Stimulated activated CD8-positive, alpha-beta memory T cell treated with anti-CD3 and anti-CD28 coated beads, Interleukin-15, amount 100 ng/mL, for 4 hours (primary cell): ENCODE data around the gene RIMKLB.
"Not testable (repeated sequence)": the region's sequence is repeated elsewhere in the genome, so short reads cannot be mapped to it uniquely, and the experiment has no call there.

Experiments used
- DNase-seq, 2 donors: peaks; one replicate each; pipeline ENCODE4 v3.0.0-alpha.2; 2020; ENCODE audit warnings: low read depth in 2 of 2

Gene RIMKLB

GRCh38 chr12:8773461-8773860, 75.7 kb downstream of the RIMKLB start:
- DNase-seq, result no peak

DNA sequence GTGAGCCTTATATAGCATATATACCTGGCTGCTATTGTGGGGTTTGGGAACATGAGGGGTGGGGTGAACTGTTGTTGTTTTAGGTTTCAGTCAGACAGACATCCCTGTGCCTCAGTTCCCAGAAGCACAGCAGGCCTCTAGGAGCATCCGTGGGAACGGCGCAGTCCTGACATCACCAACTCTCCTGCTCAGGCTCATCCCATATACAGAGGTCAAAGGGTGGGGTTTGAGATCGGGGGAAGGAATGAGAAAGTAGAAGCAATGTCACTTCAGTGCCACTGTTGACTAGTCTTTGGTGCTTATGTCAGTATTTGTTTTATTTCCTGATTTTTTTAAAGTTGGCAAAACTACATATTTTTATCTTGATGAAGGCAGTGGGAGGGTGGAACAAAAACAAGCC, 81.5 kb downstream of the RIMKLB start:
- no peak for DNase-seq

- DNase-seq, result no peak
Observed at GRCh38 chr12:8779862-8780261, 82.1 kb downstream of the RIMKLB start.

- DNase-seq, result no peak
Observed at GRCh38 chr12:8780389-8780788, 82.6 kb downstream of the RIMKLB start.

- no peak for DNase-seq
Observed at GRCh38 chr12:8781381-8782127, 83.8 kb downstream of the RIMKLB start.

DNA sequence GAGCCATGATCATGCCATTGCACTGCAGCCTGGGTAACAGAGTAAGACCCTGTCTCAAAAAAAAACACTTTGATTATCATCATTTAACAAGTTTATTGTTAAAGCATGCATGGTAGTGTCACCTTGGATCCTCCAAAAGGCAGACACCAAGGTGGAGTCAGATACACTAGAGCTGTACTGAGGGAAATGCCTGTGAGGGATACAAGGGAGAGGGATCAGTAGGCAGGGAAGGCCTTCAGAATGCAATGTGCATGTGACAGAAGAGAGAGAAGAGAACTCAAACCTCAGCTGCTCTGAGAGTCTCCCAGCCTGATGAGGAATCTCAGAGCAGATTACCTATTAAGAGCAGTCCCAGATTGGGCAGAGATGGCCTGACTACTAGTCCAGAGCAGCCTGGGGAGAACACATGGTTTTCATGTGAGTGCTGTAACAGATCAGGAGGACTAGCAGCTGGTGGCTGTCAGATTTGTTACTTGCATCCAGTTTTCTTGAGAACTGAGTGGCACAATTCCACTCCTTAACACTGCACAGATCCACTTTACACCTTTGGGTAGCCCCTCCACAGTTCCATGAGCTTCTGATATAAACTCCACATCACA, 86.6 kb downstream of the RIMKLB start:
- DNase-seq, result no peak

GRCh38 chr12:8785499-8785898, 87.7 kb downstream of the RIMKLB start:
- no peak for DNase-seq

- DNase-seq, result not testable (repeated sequence)
Observed at GRCh38 chr12:8787206-8787605, 89.4 kb downstream of the RIMKLB start.

DNA sequence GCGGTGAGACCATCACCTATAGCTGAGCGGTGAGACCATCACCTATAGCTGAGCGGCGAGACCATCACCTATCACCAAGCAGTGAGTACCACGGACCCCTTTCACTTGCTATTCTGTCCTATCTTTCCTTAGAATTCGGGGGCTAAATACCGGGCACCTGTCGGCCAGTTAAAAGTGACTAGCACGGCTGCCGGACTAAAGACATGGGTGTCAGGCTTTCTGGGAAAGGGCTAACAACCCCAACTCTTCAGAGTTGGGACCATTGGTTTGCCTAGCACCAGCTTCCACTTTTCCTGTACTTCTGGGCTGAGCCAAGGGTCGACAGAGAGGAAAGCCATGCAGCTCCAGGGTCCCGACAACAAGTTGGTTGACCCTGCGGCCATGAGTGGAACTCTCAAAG, 90.9 kb downstream of the RIMKLB start:
- DNase-seq, result not testable (repeated sequence)

- DNase-seq, result not testable (repeated sequence)
Observed at GRCh38 chr12:8789341-8790013, 91.7 kb downstream of the RIMKLB start.

GRCh38 chr12:8793226-8793625, 95.4 kb downstream of the RIMKLB start:
- DNase-seq, result not testable (repeated sequence)

DNA sequence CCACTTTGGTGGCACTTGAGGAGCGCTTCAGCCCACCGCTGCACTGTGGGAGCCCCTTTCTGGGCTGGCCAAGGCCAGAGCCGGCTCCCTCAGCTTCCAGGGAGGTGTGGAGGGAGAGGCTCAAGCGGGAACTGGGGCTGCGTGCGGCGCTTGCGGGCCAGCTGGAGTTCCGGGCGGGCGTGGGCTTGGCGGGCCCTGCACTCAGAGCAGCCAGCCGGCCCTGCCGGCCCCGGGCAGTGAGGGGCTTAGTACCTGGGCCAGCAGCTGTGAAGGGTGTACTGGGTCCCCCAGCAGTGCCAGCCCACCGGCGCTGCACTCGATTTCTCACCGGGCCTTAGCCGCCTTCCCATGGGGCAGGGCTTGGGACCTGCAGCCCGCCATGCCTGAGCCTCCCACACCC, 96.8 kb downstream of the RIMKLB start:
- not testable (repeated sequence) for DNase-seq

DNA sequence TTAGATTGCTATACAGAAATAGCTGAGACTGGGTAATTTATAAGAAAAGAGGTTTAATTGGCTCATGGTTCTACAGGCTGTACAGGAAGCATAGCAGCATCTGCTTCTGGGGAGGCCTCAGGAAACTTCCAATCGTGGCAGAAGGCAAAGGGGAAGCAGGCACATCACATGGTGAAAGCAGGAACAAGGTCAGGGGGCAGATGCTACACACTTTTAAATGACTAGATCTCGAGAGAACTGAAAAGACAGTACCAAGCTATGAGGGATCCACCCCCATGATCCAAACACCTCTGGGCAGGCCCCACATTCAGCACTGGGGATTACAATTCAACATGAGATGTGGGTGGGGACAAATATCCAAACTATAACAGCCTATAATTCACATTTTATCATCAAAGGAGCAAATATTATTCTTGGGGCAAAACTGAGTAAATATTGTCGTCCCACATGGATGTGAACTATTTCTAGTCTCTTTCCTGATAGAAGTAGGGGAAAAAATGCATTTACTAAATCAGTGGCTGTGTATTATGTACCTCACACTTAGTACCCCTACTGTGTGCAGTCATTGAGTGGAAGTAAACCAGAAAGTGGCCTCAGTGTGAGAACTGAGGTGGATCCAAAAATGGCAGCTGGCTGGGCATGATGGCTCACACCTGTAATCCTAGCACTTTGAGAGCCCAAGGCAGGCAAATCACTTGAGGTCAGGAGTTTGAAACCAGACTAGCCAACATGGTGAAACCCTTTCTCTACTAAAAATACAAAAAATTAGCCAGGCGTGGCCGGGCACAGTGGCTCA, 99.2 kb downstream of the RIMKLB start:
- DNase-seq, result no peak

DNA sequence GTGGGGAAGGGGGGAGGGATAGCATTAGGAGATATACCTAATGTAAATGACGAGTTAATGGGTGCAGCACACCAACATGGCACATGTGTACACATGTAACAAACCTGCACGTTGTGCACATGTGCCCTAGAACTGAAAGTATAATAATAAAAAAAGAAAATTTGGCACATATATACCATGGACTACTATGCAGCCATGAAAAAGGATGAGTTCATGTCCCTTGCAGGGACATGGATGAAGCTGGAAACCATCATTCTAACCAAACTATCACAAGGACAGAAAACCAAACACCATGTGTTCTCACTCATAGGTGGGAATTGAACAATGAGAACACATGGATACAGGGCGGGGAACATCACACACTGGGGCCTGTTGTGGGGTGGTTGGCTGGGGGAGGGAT, 103.4 kb downstream of the RIMKLB start:
- DNase-seq, result not testable (repeated sequence)

- not testable (repeated sequence) for DNase-seq
Observed at GRCh38 chr12:8804833-8805232, 107.0 kb downstream of the RIMKLB start.

DNA sequence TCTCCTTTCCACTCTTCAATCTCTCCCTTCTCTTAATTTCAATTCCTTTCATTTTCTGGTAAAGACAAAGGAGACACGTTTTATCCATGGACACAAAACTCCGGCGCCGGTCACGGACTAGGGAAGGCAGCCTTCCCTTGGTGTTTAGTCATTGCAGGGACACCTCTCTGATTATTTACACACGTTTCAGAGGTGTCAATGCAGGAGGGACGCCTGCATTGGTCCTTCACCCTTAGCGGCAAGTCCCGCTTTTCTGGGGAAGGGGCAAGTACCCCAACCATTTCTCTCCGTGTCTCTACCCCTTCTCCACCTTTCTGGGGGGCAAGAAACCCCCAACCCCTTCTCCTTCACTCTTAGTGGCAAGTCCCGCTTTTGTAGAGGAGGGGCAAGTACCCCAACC, 107.7 kb downstream of the RIMKLB start:
- not testable (repeated sequence) for DNase-seq

DNA sequence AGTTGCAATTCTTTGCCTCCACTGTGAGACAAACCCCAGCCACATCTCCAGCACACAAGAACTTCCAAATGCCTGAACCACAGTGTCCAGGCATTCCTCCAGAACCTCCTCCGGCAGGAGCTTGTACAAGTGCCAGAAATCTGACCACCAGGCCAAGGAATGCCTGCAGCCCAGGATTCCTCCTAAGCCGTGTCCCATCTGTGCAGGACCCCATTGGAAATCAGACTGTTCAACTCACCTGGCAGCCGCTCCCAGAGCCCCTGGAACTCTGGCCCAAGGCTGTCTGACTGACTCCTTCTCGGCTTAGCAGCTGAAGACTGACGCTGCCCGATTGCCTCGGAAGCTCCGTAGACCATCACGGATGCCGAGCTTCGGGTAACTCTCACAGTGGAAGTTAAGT, 109.3 kb downstream of the RIMKLB start:
- DNase-seq, result not testable (repeated sequence)

- DNase-seq, result not testable (repeated sequence)
Observed at GRCh38 chr12:8810112-8810511, 112.3 kb downstream of the RIMKLB start.

DNA sequence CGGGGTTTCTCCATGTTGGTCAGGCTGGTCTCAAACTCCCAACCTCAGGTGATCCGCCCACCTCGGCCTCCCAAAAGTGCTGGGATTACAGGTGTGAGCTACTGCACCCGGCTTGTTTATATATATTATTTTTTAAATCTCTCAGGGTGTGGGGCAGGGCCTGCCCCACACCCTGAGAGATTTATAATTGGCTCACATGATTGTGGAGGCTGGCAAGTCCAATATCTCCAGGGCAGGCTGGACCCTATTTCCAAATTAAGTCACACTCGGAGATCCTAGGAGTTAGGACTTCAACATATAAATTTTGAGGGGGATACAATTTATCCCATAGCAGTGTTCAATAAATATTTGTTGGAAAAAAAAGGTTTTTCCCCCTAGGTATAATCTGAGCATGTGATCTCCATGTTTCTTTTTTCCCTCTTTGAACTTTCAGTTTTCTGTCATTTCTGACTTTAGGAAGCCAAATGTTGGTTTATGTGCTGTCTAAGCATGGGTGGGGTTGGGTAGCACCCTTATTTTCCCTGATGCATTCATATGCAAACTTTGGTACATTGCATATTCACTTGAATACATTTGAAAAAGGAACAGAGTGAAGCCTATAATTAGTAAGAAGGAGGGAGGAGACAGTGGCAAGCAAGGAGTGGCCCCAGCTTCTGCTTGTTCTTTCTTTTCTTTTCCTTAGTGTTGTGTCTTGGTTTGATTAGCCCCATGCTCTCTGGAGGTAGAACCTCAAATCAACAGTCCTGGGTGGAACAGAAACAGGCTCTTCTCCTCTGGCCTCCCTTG, 116.0 kb downstream of the RIMKLB start:
- no peak for DNase-seq

DNA sequence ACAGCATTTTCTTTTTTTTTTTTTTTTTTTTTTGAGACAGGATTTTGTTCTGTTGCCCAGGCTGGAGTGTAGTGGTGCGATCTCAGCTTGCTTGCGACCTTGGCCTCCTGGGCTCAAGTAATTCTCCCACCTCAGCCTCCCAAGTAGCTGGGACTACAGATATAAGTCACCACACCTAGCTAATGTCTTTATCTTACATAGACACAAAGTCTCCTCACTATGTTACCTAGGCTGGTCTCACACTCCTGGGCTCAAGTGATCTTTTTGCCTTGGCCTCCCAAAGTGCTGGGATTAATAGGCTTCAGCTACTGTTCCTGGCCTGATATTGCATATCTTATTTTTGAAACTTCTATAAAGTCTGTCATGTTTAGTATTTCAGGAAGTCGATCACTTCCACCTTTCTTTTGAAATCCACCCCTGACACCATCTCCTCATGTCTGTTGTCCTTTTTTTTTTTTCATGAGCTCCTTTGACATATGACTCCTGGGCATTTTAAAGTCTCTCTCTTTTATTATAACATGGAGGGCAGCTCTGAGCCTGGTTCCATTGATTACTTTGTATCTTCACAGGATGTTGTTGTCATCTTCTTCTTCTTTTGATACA, 118.8 kb downstream of the RIMKLB start:
- no peak for DNase-seq

DNA sequence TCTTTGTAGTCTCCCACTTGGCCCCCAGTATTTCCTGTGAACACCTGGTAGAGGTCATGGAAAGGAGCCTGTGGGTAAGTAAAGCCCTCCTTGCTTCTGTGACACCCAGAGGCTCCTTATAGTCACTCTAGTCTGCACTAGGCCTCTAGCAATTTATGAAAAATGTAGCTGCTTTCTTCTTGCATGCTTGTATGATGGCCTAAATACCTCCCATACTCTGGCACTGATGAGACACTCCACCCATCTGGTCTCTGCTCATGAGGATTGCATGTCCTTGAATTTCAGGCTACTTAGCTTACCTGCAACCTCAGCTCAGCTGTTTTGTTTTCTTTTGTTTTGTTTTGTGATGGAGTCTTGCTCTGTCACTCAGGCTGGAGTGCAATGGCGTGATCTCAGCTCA, 120.1 kb downstream of the RIMKLB start:
- DNase-seq, result no peak
